Bronchial epithelial cell (primary cell): ENCODE data around the gene NET1. TPM values are rescaled to one million over a fixed set of nuclear protein-coding genes. Genes with fewer than 3 reads are reported as not detected.
A peak's percentile ranks its signal among the peaks of the same experiment; 100 is the strongest.

Experiments used
- DNase-seq: peaks from one replicate; pipeline ENCODE4 v3.0.0-alpha.2; 2010; ENCODE audit warnings: low read depth
- FAIRE-seq: peaks from 2 replicates; lab custom pipeline; 2011; peaks lifted over from hg19 to GRCh38; lab: Jason Lieb, UNC
- H3K27me3 ChIP-seq: 2 replicates; pipeline ENCODE4 v1.5.1; 2011; ENCODE audit warnings: low read length; ENCODE audit not compliant: control insufficient read depth, insufficient read depth
- H3K36me3 ChIP-seq: 2 replicates; pipeline ENCODE4 v1.5.1; 2011; ENCODE audit warnings: low read length; ENCODE audit not compliant: control insufficient read depth, insufficient read depth
- H3K4me3 ChIP-seq: 2 replicates; pipeline ENCODE4 v1.5.1; 2011; ENCODE audit warnings: mild to moderate bottlenecking, low read depth, low read length, control low read depth
- total RNA-seq: library from RNA; depleted of rRNA; stranded (reverse); fragments of >200 nt; gene quantifications from 2 replicates; pipeline ENCODE4 v1.2.1, GENCODE V29; 2014
- TF ChIP-seq, protein P1 (sequence below): IDR thresholded peaks from 2 replicates; pipeline ENCODE4 v1.5.1; 2011; ENCODE audit warnings: mild to moderate bottlenecking, moderate library complexity, low read length, control low read depth, inconsistent platforms; ENCODE audit not compliant: insufficient read depth, severe bottlenecking

NET1 gene
- total RNA-seq, 1 donor from 2014 or later: 118 TPM

DNA sequence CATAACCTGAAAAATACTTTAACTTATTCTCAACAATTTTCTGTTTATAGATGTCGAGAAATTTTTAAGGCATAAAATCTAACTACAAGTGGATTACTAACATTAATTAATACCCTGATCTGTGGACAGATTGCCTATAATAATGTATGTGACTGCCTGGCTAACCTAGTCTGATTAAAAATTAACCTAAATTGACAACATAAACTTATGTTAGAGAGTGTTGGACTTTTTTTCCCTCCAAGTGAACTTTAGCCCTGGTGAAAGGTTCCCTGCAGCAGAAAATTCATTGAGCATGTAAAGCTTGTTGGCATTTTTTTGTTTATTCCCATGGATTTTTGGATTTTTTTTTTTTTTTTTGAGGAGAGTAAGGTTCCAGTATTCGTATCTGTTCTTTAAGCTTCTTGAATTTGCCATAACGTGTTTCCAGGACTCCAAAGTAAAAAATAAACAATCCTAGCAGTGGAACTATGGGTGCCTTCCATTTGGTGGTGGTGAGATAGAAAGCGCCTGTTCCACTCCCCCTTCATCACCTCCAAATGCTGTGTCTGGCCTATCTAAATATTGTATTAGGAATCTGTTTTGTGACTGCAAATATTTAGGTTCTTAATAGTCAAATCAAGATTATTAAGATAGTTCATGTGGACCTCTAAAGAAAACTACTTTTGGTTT, 36.1 kb downstream of the NET1 start:
- TF ChIP-seq, protein P1, sequence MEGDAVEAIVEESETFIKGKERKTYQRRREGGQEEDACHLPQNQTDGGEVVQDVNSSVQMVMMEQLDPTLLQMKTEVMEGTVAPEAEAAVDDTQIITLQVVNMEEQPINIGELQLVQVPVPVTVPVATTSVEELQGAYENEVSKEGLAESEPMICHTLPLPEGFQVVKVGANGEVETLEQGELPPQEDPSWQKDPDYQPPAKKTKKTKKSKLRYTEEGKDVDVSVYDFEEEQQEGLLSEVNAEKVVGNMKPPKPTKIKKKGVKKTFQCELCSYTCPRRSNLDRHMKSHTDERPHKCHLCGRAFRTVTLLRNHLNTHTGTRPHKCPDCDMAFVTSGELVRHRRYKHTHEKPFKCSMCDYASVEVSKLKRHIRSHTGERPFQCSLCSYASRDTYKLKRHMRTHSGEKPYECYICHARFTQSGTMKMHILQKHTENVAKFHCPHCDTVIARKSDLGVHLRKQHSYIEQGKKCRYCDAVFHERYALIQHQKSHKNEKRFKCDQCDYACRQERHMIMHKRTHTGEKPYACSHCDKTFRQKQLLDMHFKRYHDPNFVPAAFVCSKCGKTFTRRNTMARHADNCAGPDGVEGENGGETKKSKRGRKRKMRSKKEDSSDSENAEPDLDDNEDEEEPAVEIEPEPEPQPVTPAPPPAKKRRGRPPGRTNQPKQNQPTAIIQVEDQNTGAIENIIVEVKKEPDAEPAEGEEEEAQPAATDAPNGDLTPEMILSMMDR: no peak
- DNase-seq (no peak), FAIRE-seq (no peak)
- Histone ChIP-seq H3K4me3 (peak overlapping the region; percentile 58), H3K36me3 (peaks cover 4% of the 10 kb centered on the region), H3K27me3 (no peaks in the 10 kb centered on the region)

GRCh38 chr10:5449227-5449626, 36.9 kb downstream of the NET1 start:
- FAIRE-seq (no peak), DNase-seq (no peak)
- TF ChIP-seq, protein P1: no peak
- Histone ChIP-seq H3K36me3 (peaks cover 10% of the 10 kb centered on the region), H3K4me3 (peak overlapping the region; percentile 58), H3K27me3 (no peaks in the 10 kb centered on the region)

GRCh38 chr10:5449823-5450222, 37.5 kb downstream of the NET1 start:
- H3K4me3 ChIP-seq: peak overlapping the region; percentile 58

GRCh38 chr10:5450605-5451384, 38.4 kb downstream of the NET1 start:
- H3K27me3 ChIP-seq: no peaks in the 10 kb centered on the region
- TF ChIP-seq, protein P1: no peak
- H3K36me3 ChIP-seq: peaks cover 18% of the 10 kb centered on the region
- FAIRE-seq (no peak), DNase-seq (no peak)
- H3K4me3 ChIP-seq: no peak overlapping the region

More at GRCh38 chr10:5449823-5450222, 37.5 kb downstream of the NET1 start:
- FAIRE-seq (no peak), DNase-seq (peak; percentile 68)
- H3K36me3 ChIP-seq: peaks cover 15% of the 10 kb centered on the region
- TF ChIP-seq, protein P1: peak; percentile 34
- H3K27me3 ChIP-seq: no peaks in the 10 kb centered on the region

DNA sequence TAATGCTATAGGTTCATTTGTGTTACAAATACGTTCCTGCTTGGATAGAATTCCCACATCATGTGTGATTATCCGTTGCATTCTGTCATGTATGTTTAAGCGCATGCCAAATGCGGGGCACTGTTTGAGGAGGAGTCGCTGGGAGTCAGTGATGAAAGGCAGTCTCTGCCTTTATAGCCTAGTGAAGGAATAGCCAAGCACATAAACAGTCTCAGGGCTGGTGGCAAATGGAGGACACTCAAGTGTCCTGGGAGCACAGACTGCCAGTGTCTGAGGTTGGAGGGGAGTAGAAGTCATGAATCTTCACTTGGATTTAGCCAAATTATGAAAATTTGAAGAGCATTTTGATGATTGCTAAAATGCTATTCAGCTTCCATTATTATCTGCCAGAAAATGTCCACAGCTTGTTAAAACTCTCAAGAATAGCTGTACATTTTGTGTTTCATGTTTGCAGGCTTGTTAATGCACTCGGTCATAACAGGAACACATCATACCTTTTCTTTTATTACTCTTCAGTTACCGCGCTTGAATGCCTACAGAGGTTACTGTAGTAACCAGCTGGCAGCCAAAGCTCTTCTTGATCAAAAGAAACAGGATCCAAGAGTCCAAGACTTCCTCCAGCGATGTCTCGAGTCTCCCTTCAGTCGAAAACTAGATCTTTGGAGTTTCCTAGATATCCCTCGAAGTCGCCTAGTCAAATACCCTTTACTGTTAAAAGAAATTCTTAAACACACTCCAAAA, 41.6 kb downstream of the NET1 start:
- TF ChIP-seq, protein P1: no peak
- no peak overlapping the region for H3K4me3 ChIP-seq
- FAIRE-seq: peak; percentile 40
- H3K27me3 ChIP-seq: no peaks in the 10 kb centered on the region
- H3K36me3 ChIP-seq: peaks cover 25% of the 10 kb centered on the region
- no peak for DNase-seq
